H1 (cell line): ENCODE measurements around the gene ARMH1. TPM values are rescaled to one million over a fixed set of nuclear protein-coding genes. Genes with fewer than 3 reads are reported as not detected.

ENCODE experiments used
- CTCF ChIA-PET: fragments of 300-600 bp; sonication (Branson Sonifier 250); formaldehyde crosslinking; loops from one replicate; lab custom pipeline; 2021; ENCODE audit not compliant: partially characterized antibody; lab: Charles Lee
- POLR2A ChIA-PET: fragments of 300-600 bp; sonication (Branson Sonifier 250); formaldehyde crosslinking; loops from one replicate; lab custom pipeline; 2021; ENCODE audit warnings: inconsistent platforms; ENCODE audit not compliant: partially characterized antibody; lab: Charles Lee
- DNase-seq, 2 experiments: peaks; one replicate each; pipeline versions ENCODE4 v3.0.0 to v3.0.0-alpha.2; 2010 to 2022; ENCODE audit warnings: low spot score in 2 of 2, low read depth in 1 of 2, mixed read lengths in 1 of 2
- FAIRE-seq: peaks from 2 replicates; lab custom pipeline; 2011; peaks lifted over from hg19 to GRCh38; lab: Jason Lieb, UNC
- H2AFZ ChIP-seq: 2 replicates; pipeline ENCODE4 v1.8.1; 2012; ENCODE audit warnings: low read length, inconsistent platforms
- H2AK5ac ChIP-seq: 2 replicates; pipeline ENCODE4 v1.6.1; 2013; ENCODE audit warnings: low read depth, low read length
- H2BK120ac ChIP-seq: replicated peaks from 2 replicates; pipeline ENCODE3; 2013; ENCODE audit warnings: low read depth, low read length, inconsistent platforms
- H2BK12ac ChIP-seq: 2 replicates; pipeline ENCODE4 v1.6.1; 2013; ENCODE audit warnings: low read depth, low read length
- H2BK15ac ChIP-seq: 2 replicates; pipeline ENCODE4 v1.6.1; 2013; ENCODE audit warnings: low read length
- H2BK20ac ChIP-seq: 2 replicates; pipeline ENCODE4 v1.6.1; 2013; ENCODE audit warnings: low read length
- H2BK5ac ChIP-seq: 2 replicates; pipeline ENCODE4 v1.6.1; 2013; ENCODE audit warnings: low read depth, low read length
- H3K14ac ChIP-seq: 2 replicates; pipeline ENCODE4 v1.6.1; 2013; ENCODE audit warnings: inconsistent platforms; ENCODE audit not compliant: insufficient read length
- H3K18ac ChIP-seq: 2 replicates; pipeline ENCODE4 v1.6.1; 2013; ENCODE audit warnings: low read length; ENCODE audit errors: extremely low read depth
- H3K23ac ChIP-seq: 2 replicates; pipeline ENCODE4 v1.6.1; 2013; ENCODE audit warnings: inconsistent platforms; ENCODE audit not compliant: insufficient read length
- H3K23me2 ChIP-seq: 2 replicates; pipeline ENCODE4 v1.6.1; 2013; ENCODE audit warnings: low read depth, low read length
- H3K27ac ChIP-seq: 2 replicates; pipeline ENCODE4 v1.6.1; 2011; ENCODE audit warnings: low read depth, low read length, inconsistent platforms
- H3K27me3 ChIP-seq, 4 experiments: replicated peaks in 1 of 4; 1 replicate in 1 of 4; 2 replicates in 3 of 4; pipeline versions ENCODE4 v1.6.1 to v1.8.1; 2011 to 2013; ENCODE audit warnings: low read length in 3 of 4, mild to moderate bottlenecking in 3 of 4, inconsistent platforms in 2 of 4, mixed read lengths in 2 of 4, moderate library complexity in 1 of 4; ENCODE audit not compliant: control insufficient read depth in 3 of 4, insufficient read depth in 3 of 4; ENCODE audit errors: extremely low read depth in 1 of 4
- H3K36me3 ChIP-seq, 4 experiments: 2 replicates each; pipeline versions ENCODE4 v1.6.1 to v1.8.1; 2011 to 2013; ENCODE audit warnings: mild to moderate bottlenecking in 4 of 4, low read length in 3 of 4, moderate library complexity in 2 of 4, control low read depth in 1 of 4, inconsistent platforms in 1 of 4; ENCODE audit not compliant: insufficient read depth in 4 of 4, control insufficient read depth in 2 of 4
- H3K4ac ChIP-seq: replicated peaks from 2 replicates; pipeline ENCODE3; 2013; ENCODE audit warnings: low read length, low read depth, mixed read lengths, inconsistent platforms; ENCODE audit not compliant: insufficient read length
- H3K4me1 ChIP-seq, 4 experiments: replicated peaks in 1 of 4; 1 replicate in 1 of 4; 2 replicates in 3 of 4; pipeline versions ENCODE4 v1.6.1 to v1.8.1; 2011 to 2013; ENCODE audit warnings: low read length in 3 of 4, inconsistent platforms in 2 of 4, mixed read lengths in 1 of 4; ENCODE audit not compliant: insufficient read depth in 4 of 4, control insufficient read depth in 3 of 4
- H3K4me2 ChIP-seq, 2 experiments: 2 replicates each; pipeline versions ENCODE4 v1.6.1 to v1.8.1; 2011 to 2013; ENCODE audit warnings: low read depth in 2 of 2, low read length in 2 of 2, control low read depth in 1 of 2, inconsistent platforms in 1 of 2, mild to moderate bottlenecking in 1 of 2; ENCODE audit not compliant: insufficient read depth in 1 of 2
- H3K4me3 ChIP-seq, 4 experiments: fragments of 200-600, 300-600 bp in 1 of 4; sonication (generic), shearing (Covaris generic), sonication (Bioruptor Twin) in 1 of 4; 2 replicates each; pipeline versions ENCODE4 v1.5.1 to v1.8.1; 2011 to 2016; ENCODE audit warnings: low read length in 4 of 4, low read depth in 3 of 4, control low read depth in 2 of 4, inconsistent platforms in 2 of 4, mild to moderate bottlenecking in 2 of 4, mixed read lengths in 1 of 4, moderate library complexity in 1 of 4; ENCODE audit not compliant: insufficient read depth in 2 of 4; ENCODE audit errors: extremely low read depth in 1 of 4
- H3K56ac ChIP-seq: replicated peaks from 2 replicates; pipeline ENCODE3; 2013; ENCODE audit warnings: low read depth, mild to moderate bottlenecking, mixed read lengths, low read length, inconsistent platforms; ENCODE audit not compliant: insufficient read length
- H3K79me1 ChIP-seq: 2 replicates; pipeline ENCODE4 v1.6.1; 2013; ENCODE audit warnings: low read depth, low read length, control low read depth
- H3K79me2 ChIP-seq, 2 experiments: 2 replicates each; pipeline versions ENCODE4 v1.6.1 to v1.8.1; 2012 to 2013; ENCODE audit warnings: low read length in 2 of 2, mild to moderate bottlenecking in 2 of 2, inconsistent platforms in 1 of 2; ENCODE audit not compliant: insufficient read depth in 2 of 2, control insufficient read depth in 1 of 2
- H3K9ac ChIP-seq, 4 experiments: replicated peaks in 1 of 4; 1 replicate in 1 of 4; 2 replicates in 3 of 4; pipeline versions ENCODE4 v1.6.1 to v1.8.1; 2011 to 2013; ENCODE audit warnings: low read depth in 3 of 4, low read length in 3 of 4, control low read depth in 2 of 4, mild to moderate bottlenecking in 2 of 4, moderate library complexity in 2 of 4, inconsistent platforms in 1 of 4; ENCODE audit errors: extremely low read depth in 1 of 4
- H3K9me3 ChIP-seq, 2 experiments: 2 replicates each; pipeline versions ENCODE4 v1.6.1 to v1.8.1; 2012 to 2013; ENCODE audit warnings: mild to moderate bottlenecking in 2 of 2, moderate library complexity in 2 of 2, control low read depth in 1 of 2, inconsistent platforms in 1 of 2, low read depth in 1 of 2, low read length in 1 of 2, mixed read lengths in 1 of 2; ENCODE audit not compliant: insufficient read depth in 2 of 2
- H4K20me1 ChIP-seq, 2 experiments: replicated peaks in 1 of 2; 2 replicates each; pipeline versions ENCODE3 to v1.8.1; 2011 to 2013; ENCODE audit warnings: inconsistent platforms in 2 of 2, low read length in 2 of 2, mild to moderate bottlenecking in 1 of 2; ENCODE audit not compliant: insufficient read depth in 2 of 2, control insufficient read depth in 1 of 2
- H4K5ac ChIP-seq: 2 replicates; pipeline ENCODE4 v1.6.1; 2013; ENCODE audit warnings: low read length, low read depth, mixed read lengths, inconsistent platforms; ENCODE audit not compliant: insufficient read length
- H4K8ac ChIP-seq: 2 replicates; pipeline ENCODE4 v1.8.0; 2013; ENCODE audit warnings: mild to moderate bottlenecking, moderate library complexity, low read length, inconsistent platforms; ENCODE audit not compliant: insufficient read depth; ENCODE audit errors: extremely low read depth
- H4K91ac ChIP-seq: replicated peaks from 2 replicates; pipeline ENCODE3; 2013; ENCODE audit warnings: low read length, mixed read lengths, inconsistent platforms; ENCODE audit not compliant: insufficient read length
- POLR2AphosphoS5 ChIP-seq: IDR thresholded peaks from 2 replicates; pipeline ENCODE4 v1.6.1; 2011; ENCODE audit warnings: low read depth, low read length
- RFX5 ChIP-seq: IDR thresholded peaks from 2 replicates; pipeline ENCODE4 v1.6.1; 2011; ENCODE audit warnings: low read depth, low read length, improper control_type of control experiment, borderline replicate concordance
- ZNF274 ChIP-seq: IDR thresholded peaks from 2 replicates; pipeline ENCODE4 v1.7.0; 2012; ENCODE audit warnings: low read length, borderline replicate concordance; ENCODE audit errors: extremely low read depth
- WGBS, 2 experiments: shearing (Covaris generic) in 1 of 2; methylation state at CpG; one replicate each; pipeline versions ENCODE4 v1.1.6 to v1.1.7; 2013 to 2015; ENCODE audit warnings: low lambda C conversion rate in 2 of 2, mixed read lengths in 2 of 2, inconsistent platforms in 1 of 2, low coverage in 1 of 2, missing lambda C conversion rate in 1 of 2; ENCODE audit not compliant: insufficient replicate concordance in 2 of 2, insufficient coverage in 1 of 2, insufficient read length in 1 of 2; ENCODE audit errors: extremely low coverage in 1 of 2, missing lambda C conversion rate in 1 of 2; 5-methylcytosine and 5-hydroxymethylcytosine counted together
- polyA plus RNA-seq, 7 experiments: library from polyadenylated mRNA; depleted of rRNA in 3 of 7; stranded (reverse) in 5 of 7; unstranded in 2 of 7; fragments of >200 nt in 5 of 7; fragments of 200-250 nt in 2 of 7; gene quantifications; 1 replicate in 5 of 7; 2 replicates in 1 of 7; 4 replicates in 1 of 7; pipeline versions ENCODE4 v1.2.1 to v1.2.3, GENCODE V29; 2011 to 2013; ENCODE audit warnings: missing spikeins in 2 of 7, mixed read lengths in 2 of 7
- total RNA-seq: library from RNA; stranded (reverse); fragmentation: NEBNext Ultra II Directional; extraction: Animal tissue kit (Norgen Biotek cat#: 25700); gene quantifications from 2 replicates; pipeline ENCODE4 v1.2.1, GENCODE V29; 2021

ARMH1 gene
- total and polyA plus RNA-seq, 2 of the 8 experiments (the other 6 are each of a cell fraction or from before 2014, with no cell fraction given) = 0.82 to 0.85 TPM

DNA sequence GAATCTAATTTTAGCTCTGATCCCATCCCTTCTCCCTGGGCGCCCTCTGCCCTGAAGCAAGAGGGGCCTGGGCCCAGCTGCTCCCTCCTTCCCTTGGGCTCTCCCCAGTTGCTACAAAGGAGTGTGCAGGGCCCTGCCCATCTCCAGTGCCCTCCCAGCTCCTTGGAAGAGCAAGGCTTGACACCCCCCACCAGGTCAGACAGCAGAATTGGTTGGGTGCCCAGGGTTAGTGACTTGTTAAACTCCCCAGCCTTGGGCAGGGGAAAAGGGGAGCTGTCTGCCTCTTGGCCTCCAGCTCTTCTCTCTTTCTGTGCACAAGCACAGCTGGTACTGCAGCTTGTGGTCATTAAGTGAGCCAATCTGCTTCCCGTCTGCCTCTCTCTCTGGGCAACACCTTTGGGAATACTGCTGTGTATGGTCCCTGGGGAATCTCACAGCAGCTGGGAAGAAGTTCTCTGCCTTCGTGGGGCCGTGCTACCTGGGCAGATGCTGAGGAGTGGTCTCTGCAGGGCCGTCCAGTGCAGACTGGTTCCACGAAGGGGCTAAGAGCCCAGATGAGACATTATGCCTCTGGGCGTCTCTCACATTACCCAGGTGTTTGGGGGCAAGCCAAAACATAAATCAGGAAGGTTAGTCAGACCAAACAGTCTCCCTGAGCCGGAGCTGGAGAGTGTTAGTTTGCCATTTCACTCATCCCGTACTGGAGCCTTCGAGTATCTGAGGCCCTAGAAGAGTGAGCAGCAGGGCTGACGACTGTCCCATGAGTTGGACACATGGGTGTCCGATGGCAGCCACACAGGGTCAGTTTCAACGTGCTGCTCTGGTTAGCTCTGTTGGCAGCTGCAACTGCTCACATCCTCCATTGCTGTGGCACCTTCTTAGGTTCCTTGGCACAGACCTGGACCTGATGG lies 37.6 kb upstream of the ARMH1 start:
- no peak for FAIRE-seq
- Histone ChIP-seq H2BK15ac (no peak overlapping the region), H3K14ac (no peak overlapping the region), H3K4me3 (no peak overlapping the region), H4K8ac (no peak overlapping the region), H3K9me3 (no peaks in the 10 kb centered on the region), H2BK20ac (no peak overlapping the region), H3K4me2 (no peak overlapping the region), H2BK5ac (no peak overlapping the region; the same call in 1 of the 2 replicates), H4K91ac (no peak overlapping the region), H3K36me3 (peaks cover 38 to 84% (median 67%) of the 10 kb centered on the region in 4 experiments), H2AK5ac (no peak overlapping the region), H2BK12ac (no peak overlapping the region), H3K4ac (no peak overlapping the region), H3K79me2 (peaks cover 3 to 26% of the 10 kb centered on the region in 2 experiments; a peak in 3 of 4 replicates), H3K56ac (no peak overlapping the region), H2BK120ac (no peak overlapping the region), H3K18ac (no peak overlapping the region), H2AFZ (no peak overlapping the region), H3K79me1 (peaks cover 20% of the 10 kb centered on the region), H3K23me2 (no peaks in the 10 kb centered on the region), H3K27ac (no peak overlapping the region), H3K27me3 (no peaks in the 10 kb centered on the region), H4K20me1 (peaks cover 9 to 10% of the 10 kb centered on the region in 2 experiments), H4K5ac (no peak overlapping the region), H3K23ac (no peak overlapping the region), H3K4me1 (peaks cover 0 to 5% (median 3%) of the 10 kb centered on the region in 4 experiments; a peak in 4 of 7 replicates), H3K9ac (no peak overlapping the region)
- ChIA-PET POLR2A (interaction anchor here (0.7 to 30.8 kb wide), 4 partner anchors 5 to 421 kb away, joined by 3 to 633 read pairs (median 318); no protein-coding TSS in a partner anchor), CTCF (interaction anchor here (0.6 to 15.0 kb wide), 9 partner anchors 13 to 382 kb away, joined by 3 to 197 read pairs (median 4); no protein-coding TSS in a partner anchor)
- WGBS, 2 experiments = 90% methylated on average over 13 of the region's 13 CpGs; no CpG with 5 or more reads in 1 of the 2 experiments
- TF ChIP-seq ZNF274 (no peak), POLR2AphosphoS5 (peak; percentile 48; the same call in 1 of the 2 replicates), RFX5 (no peak)
- no peak for DNase-seq
